Neural progenitor cell (in vitro differentiated cells): Measurements from ENCODE around the gene HSP90B1.

ENCODE experiments used
- CTCF ChIP-seq: fragments of 200-600 bp; sonication (generic); IDR thresholded peaks from 2 replicates; pipeline ENCODE4 v1.5.1; 2017; ENCODE audit warnings: antibody characterized with exemption, mild to moderate bottlenecking
- EZH2 ChIP-seq: fragments of 200-600 bp; sonication (generic); IDR thresholded peaks from 2 replicates; pipeline ENCODE4 v1.6.1; 2017; ENCODE audit warnings: antibody characterized with exemption, mild to moderate bottlenecking, moderate library complexity
- EZH2phosphoT487 ChIP-seq: fragments of 200-600 bp; sonication (generic); IDR thresholded peaks from 2 replicates; pipeline ENCODE4 v1.6.1; 2017; ENCODE audit warnings: antibody characterized with exemption

GRCh38 chr12:103903993-103904392, 26.2 kb upstream of the HSP90B1 start:
- TF ChIP-seq CTCF (no peak), EZH2 (no peak), EZH2phosphoT487 (no peak)
